ENCODE measurements around the gene IMPDH2.
A peak's percentile ranks its signal among the peaks of the same experiment; 100 is the strongest.

Gene IMPDH2

DNA sequence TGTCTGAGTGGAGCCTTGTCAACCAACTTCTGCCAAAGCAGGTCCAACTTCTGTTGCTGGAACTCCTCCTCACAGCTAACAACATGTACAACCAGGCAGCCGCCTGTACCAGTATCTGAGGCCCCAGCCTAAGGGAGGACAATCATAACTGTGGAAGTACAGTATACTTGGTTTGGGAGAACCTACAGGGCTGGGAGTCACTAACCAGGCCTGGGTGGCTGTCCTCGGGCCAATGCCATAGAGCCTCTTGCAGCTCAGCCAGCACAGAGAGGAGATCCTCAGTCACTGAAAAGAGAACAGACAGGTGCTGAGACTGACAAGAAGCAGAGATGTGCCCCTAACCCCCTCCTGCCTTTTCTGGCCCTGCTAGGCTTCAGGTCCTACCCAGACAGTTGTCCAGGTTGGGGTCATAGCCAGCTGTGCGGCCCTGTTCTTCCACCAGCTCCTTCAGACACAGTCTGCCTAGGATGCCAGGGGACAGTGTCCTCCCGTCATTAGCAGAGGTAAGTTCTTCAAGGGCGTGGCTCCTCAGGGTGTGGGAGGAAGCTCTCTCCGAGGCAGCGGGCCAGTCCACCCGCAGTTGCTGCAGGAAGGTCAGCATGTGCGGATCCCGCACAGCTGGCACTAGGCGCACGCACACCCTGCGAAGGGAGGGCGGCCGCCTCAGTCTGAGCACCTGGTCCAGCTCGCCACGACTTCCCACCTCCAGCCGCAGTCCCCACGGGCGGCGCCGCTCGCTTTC is 11.8 kb downstream of the IMPDH2 start:
- Histone ChIP-seq H3K9ac (peak overlapping the region; percentile 79), H3K27ac (peak overlapping the region; percentile 81), H3K4me1 (peaks cover 12% of the 10 kb centered on the region), H3K4me2 (ENCODE audit: low read length) (peak overlapping the region; percentile 94), H3K79me2 (peaks cover 3% of the 10 kb centered on the region), H3K4me3 (ENCODE audit: low read depth, low read length) (peak overlapping the region; percentile 89), H3K36me3 (ENCODE audit: control insufficient read depth, insufficient read depth, low read length) (no peaks in the 10 kb centered on the region), H2AFZ (peak overlapping the region; percentile 95), H3K27me3 (ENCODE audit: control insufficient read depth, insufficient read depth, low read length) (no peaks in the 10 kb centered on the region), H3K9me3 (ENCODE audit: control insufficient read depth, low read length) (no peaks in the 10 kb centered on the region)
- TF ChIP-seq, protein P1, sequence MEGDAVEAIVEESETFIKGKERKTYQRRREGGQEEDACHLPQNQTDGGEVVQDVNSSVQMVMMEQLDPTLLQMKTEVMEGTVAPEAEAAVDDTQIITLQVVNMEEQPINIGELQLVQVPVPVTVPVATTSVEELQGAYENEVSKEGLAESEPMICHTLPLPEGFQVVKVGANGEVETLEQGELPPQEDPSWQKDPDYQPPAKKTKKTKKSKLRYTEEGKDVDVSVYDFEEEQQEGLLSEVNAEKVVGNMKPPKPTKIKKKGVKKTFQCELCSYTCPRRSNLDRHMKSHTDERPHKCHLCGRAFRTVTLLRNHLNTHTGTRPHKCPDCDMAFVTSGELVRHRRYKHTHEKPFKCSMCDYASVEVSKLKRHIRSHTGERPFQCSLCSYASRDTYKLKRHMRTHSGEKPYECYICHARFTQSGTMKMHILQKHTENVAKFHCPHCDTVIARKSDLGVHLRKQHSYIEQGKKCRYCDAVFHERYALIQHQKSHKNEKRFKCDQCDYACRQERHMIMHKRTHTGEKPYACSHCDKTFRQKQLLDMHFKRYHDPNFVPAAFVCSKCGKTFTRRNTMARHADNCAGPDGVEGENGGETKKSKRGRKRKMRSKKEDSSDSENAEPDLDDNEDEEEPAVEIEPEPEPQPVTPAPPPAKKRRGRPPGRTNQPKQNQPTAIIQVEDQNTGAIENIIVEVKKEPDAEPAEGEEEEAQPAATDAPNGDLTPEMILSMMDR (IDR thresholded peaks at IDR 0.05), result no peak

DNA sequence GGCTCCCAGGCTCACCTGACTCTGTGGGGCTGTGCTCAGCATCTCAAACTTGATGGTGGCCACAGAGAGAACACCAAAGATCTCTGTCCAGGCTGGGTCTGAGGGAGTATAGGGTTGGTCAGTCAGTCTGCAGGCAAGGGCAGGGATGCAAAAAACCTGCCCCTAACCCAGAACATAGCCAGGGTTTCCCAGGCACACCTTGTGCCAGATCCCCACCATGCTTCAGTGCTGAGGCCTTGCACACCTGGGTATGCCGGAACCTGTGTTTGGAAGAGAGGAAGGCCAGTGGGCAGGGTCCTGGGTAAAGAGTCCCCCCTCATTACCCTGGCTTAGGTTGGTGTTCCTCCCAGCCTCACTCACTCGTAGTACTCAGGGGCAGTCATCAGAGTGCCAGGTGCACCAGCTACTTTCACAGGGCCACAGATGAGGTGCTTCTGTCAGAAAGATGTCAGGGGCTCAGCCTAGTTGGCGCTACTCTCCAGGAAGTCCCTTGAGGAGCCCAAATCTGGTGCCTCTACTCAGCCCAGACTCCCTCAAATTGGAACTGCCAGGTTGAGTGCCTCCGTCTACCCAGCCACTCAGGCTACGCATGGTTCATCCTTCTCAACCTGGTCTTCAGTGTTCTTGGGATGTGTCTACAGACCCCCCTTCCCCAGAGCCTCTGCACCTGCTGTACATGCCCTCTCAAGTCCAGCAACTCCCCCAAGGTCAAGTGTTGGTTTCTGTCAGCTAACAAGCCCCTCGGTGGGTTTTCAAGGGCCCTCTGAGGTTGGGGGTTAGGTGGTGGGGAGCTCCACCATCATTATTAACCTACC is 12.6 kb downstream of the IMPDH2 start:
- Histone ChIP-seq H3K9ac (no peak overlapping the region), H2AFZ (no peak overlapping the region)

DNA sequence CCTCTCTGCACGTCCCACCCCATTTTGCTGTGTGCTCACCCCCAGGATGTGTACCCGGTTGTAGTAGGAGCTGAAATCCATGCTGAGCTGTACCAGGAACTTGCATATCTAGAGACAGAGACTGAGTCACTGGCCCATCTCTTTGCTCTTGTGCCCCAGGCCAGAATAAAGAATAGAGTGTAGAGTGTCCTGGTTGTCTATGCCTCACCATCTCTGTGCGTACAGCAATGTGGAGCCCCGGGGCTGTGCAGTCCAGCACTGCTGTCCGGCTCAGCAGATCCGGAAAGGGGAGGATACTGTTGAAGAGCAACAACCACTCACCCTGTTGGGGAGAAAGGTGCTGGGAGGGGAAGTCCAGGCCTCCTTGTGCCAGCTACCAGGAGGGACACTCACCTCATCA is 13.4 kb downstream of the IMPDH2 start:
- H3K4me3 ChIP-seq (ENCODE audit: low read depth, low read length), result no peak overlapping the region
- no peak overlapping the region for H3K9ac ChIP-seq
- H3K27me3 ChIP-seq (ENCODE audit: control insufficient read depth, insufficient read depth, low read length), result no peaks in the 10 kb centered on the region
- H3K36me3 ChIP-seq (ENCODE audit: control insufficient read depth, insufficient read depth, low read length), result no peaks in the 10 kb centered on the region
- peaks cover 3% of the 10 kb centered on the region for H3K79me2 ChIP-seq
- TF ChIP-seq, protein P1 (IDR thresholded peaks at IDR 0.05), result no peak
- peaks cover 12% of the 10 kb centered on the region for H3K4me1 ChIP-seq
- H2AFZ ChIP-seq, result no peak overlapping the region
- no peaks in the 10 kb centered on the region for H3K9me3 ChIP-seq (ENCODE audit: control insufficient read depth, low read length)
- H3K27ac ChIP-seq, result no peak overlapping the region
- H3K4me2 ChIP-seq (ENCODE audit: low read length), result no peak overlapping the region

More for the DNA sequence above, 12.6 kb downstream of the IMPDH2 start:
- TF ChIP-seq, protein P1 (IDR thresholded peaks at IDR 0.05), result no peak
- no peaks in the 10 kb centered on the region for H3K27me3 ChIP-seq (ENCODE audit: control insufficient read depth, insufficient read depth, low read length)
- no peaks in the 10 kb centered on the region for H3K36me3 ChIP-seq (ENCODE audit: control insufficient read depth, insufficient read depth, low read length)
- H3K4me3 ChIP-seq (ENCODE audit: low read depth, low read length), result no peak overlapping the region
- H3K27ac ChIP-seq, result no peak overlapping the region
- H3K79me2 ChIP-seq, result peaks cover 3% of the 10 kb centered on the region
- no peaks in the 10 kb centered on the region for H3K9me3 ChIP-seq (ENCODE audit: control insufficient read depth, low read length)
- no peak overlapping the region for H3K4me2 ChIP-seq (ENCODE audit: low read length)
- H3K4me1 ChIP-seq, result peaks cover 12% of the 10 kb centered on the region

DNA sequence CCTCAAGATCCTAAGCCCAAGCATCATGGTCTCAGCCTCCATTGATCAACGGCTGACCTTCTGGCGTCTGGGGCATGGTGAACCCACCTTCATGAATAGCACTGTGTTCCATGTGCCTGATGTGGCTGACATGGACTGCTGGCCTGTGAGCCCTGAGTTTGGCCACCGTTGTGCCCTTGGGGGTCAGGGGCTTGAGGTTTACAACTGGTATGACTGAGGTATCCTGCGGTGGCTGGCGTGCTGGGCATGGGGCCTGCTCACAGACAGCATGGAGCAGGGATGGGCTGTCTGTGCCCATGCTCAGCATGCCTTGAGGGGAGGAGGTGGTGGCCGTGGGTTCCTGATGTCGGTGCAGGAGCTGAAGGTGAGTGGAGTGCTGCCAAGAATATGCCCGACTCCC is 14.1 kb downstream of the IMPDH2 start:
- Histone ChIP-seq H3K4me2 (ENCODE audit: low read length) (no peak overlapping the region), H3K27ac (no peak overlapping the region), H3K4me3 (ENCODE audit: low read depth, low read length) (no peak overlapping the region), H3K79me2 (peaks cover 3% of the 10 kb centered on the region), H3K4me1 (peaks cover 10% of the 10 kb centered on the region), H3K27me3 (ENCODE audit: control insufficient read depth, insufficient read depth, low read length) (no peaks in the 10 kb centered on the region), H2AFZ (no peak overlapping the region), H3K36me3 (ENCODE audit: control insufficient read depth, insufficient read depth, low read length) (no peaks in the 10 kb centered on the region), H3K9me3 (ENCODE audit: control insufficient read depth, low read length) (no peaks in the 10 kb centered on the region), H3K9ac (no peak overlapping the region)
- TF ChIP-seq, protein P1 (IDR thresholded peaks at IDR 0.05), result no peak

Measured in parathyroid adenoma (tissue), 2 donors.